OCI-LY7 (cell line): ENCODE measurements around the gene KIR2DL3.
"Not testable (repeated sequence)": the region's sequence is repeated elsewhere in the genome, so short reads cannot be mapped to it uniquely, and the experiment has no call there.

Experiments
- CTCF ChIP-seq: fragments of 200-600 bp; sonication (generic); conservative IDR thresholded peaks from 2 replicates; pipeline ENCODE4 v1.5.1; 2014; ENCODE audit warnings: mild to moderate bottlenecking, antibody characterized with exemption, low read length, moderate library complexity, mixed read lengths
- EZH2phosphoT487 ChIP-seq: fragments of 200-600 bp; sonication (generic); IDR thresholded peaks from 2 replicates; pipeline ENCODE4 v1.6.1; 2018; ENCODE audit warnings: low read depth, borderline replicate concordance, mild to moderate bottlenecking, mixed run types, antibody characterized with exemption, low read length, moderate library complexity, mixed read lengths

GRCh38 chr19:54782916-54783315, 44.6 kb downstream of the KIR2DL3 start:
- not testable (repeated sequence) for TF ChIP-seq CTCF, EZH2phosphoT487
